Measurements from ENCODE around the gene SPINT1.

- TF ChIP-seq ZFP36 (IDR thresholded peaks at IDR 0.05; ENCODE audit: borderline replicate concordance, low read depth, low read length, partially characterized antibody), result no peak
- no peak for TF ChIP-seq POLR2AphosphoS2 (IDR thresholded peaks at IDR 0.05; ENCODE audit: low read depth, low read length)
- TF ChIP-seq MTF2 (CRISPR knock-in tag; IDR thresholded peaks at IDR 0.05; ENCODE audit: borderline replicate concordance), result no peak
- no peak for TF ChIP-seq NFIB (CRISPR knock-in tag; IDR thresholded peaks at IDR 0.05; ENCODE audit: borderline replicate concordance)
Observed at GRCh38 chr15:40856746-40857145, 12.9 kb downstream of the SPINT1 start.
